ENCODE data around the gene MYO5B. TPM values are rescaled to one million over a fixed set of nuclear protein-coding genes. Genes with fewer than 3 reads are reported as not detected.

MYO5B gene
- total and polyA plus RNA-seq, 2 of the 4 experiments (the other 2 are of a cell fraction): 0.24 to 0.54 TPM

- H4K8ac ChIP-seq (ENCODE audit: low read depth in 2 of 2, low read length in 2 of 2): no peak overlapping the region
- no peaks in the 10 kb centered on the region for H3K4me1 ChIP-seq (ENCODE audit: control insufficient read depth, insufficient read depth, low read length)
- no peaks in the 10 kb centered on the region for H4K20me1 ChIP-seq (ENCODE audit: insufficient read depth, low read length)
- H3K56ac ChIP-seq (ENCODE audit: extremely low read depth, insufficient read depth, low read length): no peak overlapping the region
- no peak overlapping the region for H4K91ac ChIP-seq (ENCODE audit: insufficient read depth, low read depth, low read length)
- ATAC-seq (ENCODE audit: low read depth) (no peak), DNase-seq (no peak)
- H3K27me3 ChIP-seq (ENCODE audit: control insufficient read depth, insufficient read depth, low read length): no peaks in the 10 kb centered on the region; the same call in 1 of the 2 replicates
- H4K5ac ChIP-seq (ENCODE audit: low read depth, low read length): no peak overlapping the region
- intact Hi-C loops (cut with micrococcal nuclease) (no loop called here), in situ Hi-C loops (cut with MboI; ENCODE audit: low sequenced_read_pairs) (no loop called here), dilution Hi-C loops (cut with HindIII; ENCODE audit: low sequenced_read_pairs, unreplicated experiment) (no loop called here)
- 67% methylated on average over 1 of the region's 4 CpGs; no CpG with 5 or more reads in 1 of the 2 experiments for WGBS, 2 experiments (ENCODE audit: extremely low coverage in 2 of 2, insufficient read length in 1 of 2)
- no peak overlapping the region for H3K4ac ChIP-seq (ENCODE audit: low read depth, low read length)
- no peaks in the 10 kb centered on the region for H3K9me1 ChIP-seq (ENCODE audit: insufficient read depth, low read length)
- H3K14ac ChIP-seq (replicated peaks; ENCODE audit: low read depth, low read length): no peak overlapping the region
- H2AK9ac ChIP-seq (replicated peaks; ENCODE audit: low read depth, low read length, poor library complexity): no peak overlapping the region
- H2BK120ac ChIP-seq (ENCODE audit: low read depth, low read length): no peak overlapping the region
- ChIA-PET CTCF (no interaction called here), POLR2A (ENCODE audit: unreplicated experiment) (no interaction called here)
- no peak overlapping the region for H3K4me2 ChIP-seq (ENCODE audit: low read depth, low read length)
- H2BK5ac ChIP-seq (ENCODE audit: low read depth, low read length, poor library complexity, severe bottlenecking): no peak overlapping the region
- no peak overlapping the region for H2AK5ac ChIP-seq (ENCODE audit: low read depth, low read length)
- H3K9me3 ChIP-seq (ENCODE audit: control insufficient read depth, insufficient read depth, low read length): no peaks in the 10 kb centered on the region
- H2AFZ ChIP-seq (replicated peaks; ENCODE audit: low read length, poor library complexity): no peak overlapping the region
- no peaks in the 10 kb centered on the region for H3K79me1 ChIP-seq (ENCODE audit: low read depth in 1 of 2, low read length in 2 of 2)
- no TSS peak for BruUV-seq (replicated peaks)
- H3K18ac ChIP-seq (ENCODE audit: low read depth, low read length): no peak overlapping the region
- H3K23ac ChIP-seq (ENCODE audit: low read depth, low read length): no peak overlapping the region
- H3K4me3 ChIP-seq (ENCODE audit: insufficient read depth, low read depth, low read length): no peak overlapping the region
- H2BK15ac ChIP-seq (ENCODE audit: low read depth, low read length): no peak overlapping the region
- H3K9ac ChIP-seq (ENCODE audit: low read depth, low read length): no peak overlapping the region
- H2BK20ac ChIP-seq (ENCODE audit: low read depth, low read length): no peak overlapping the region
- H3K36me3 ChIP-seq (ENCODE audit: control insufficient read depth, insufficient read depth, low read length): no peaks in the 10 kb centered on the region
- no peak overlapping the region for H3K27ac ChIP-seq (ENCODE audit: insufficient read depth, low read length)
- no peak for TF ChIP-seq POLR2A (IDR thresholded peaks at IDR 0.05; ENCODE audit: low read depth, low read length)
- TF ChIP-seq RCOR1 (IDR thresholded peaks at IDR 0.05; ENCODE audit: insufficient replicate concordance, low read length): no peak
- no peak for TF ChIP-seq CEBPB (IDR thresholded peaks at IDR 0.05; ENCODE audit: low read depth, low read length)
- no peak for TF ChIP-seq BHLHE40 (IDR thresholded peaks at IDR 0.05; ENCODE audit: low read depth, low read length)
- no peak for TF ChIP-seq ELK1 (IDR thresholded peaks at IDR 0.05; ENCODE audit: borderline replicate concordance, low read depth, low read length)
- no peak for TF ChIP-seq RFX5 (IDR thresholded peaks at IDR 0.05; ENCODE audit: low read depth, low read length)
- TF ChIP-seq, protein P1, sequence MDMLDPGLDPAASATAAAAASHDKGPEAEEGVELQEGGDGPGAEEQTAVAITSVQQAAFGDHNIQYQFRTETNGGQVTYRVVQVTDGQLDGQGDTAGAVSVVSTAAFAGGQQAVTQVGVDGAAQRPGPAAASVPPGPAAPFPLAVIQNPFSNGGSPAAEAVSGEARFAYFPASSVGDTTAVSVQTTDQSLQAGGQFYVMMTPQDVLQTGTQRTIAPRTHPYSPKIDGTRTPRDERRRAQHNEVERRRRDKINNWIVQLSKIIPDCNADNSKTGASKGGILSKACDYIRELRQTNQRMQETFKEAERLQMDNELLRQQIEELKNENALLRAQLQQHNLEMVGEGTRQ (IDR thresholded peaks at IDR 0.05; ENCODE audit: low read depth, low read length): no peak
- TF ChIP-seq CTCF (conservative IDR thresholded peaks at IDR 0.05; ENCODE audit: low read depth, low read length): no peak
- TF ChIP-seq NFE2L2 (IDR thresholded peaks at IDR 0.05; ENCODE audit: low read depth, low read length): no peak
- no peak for TF ChIP-seq CHD1 (IDR thresholded peaks at IDR 0.05; ENCODE audit: low read depth, low read length)
- no peak for TF ChIP-seq MAZ (IDR thresholded peaks at IDR 0.05; ENCODE audit: borderline replicate concordance, low read depth, low read length)
- TF ChIP-seq SMC3 (IDR thresholded peaks at IDR 0.05; ENCODE audit: low read depth, low read length): no peak
- TF ChIP-seq RAD21 (IDR thresholded peaks at IDR 0.05; ENCODE audit: low read length): no peak
- TF ChIP-seq MAFK (IDR thresholded peaks at IDR 0.05; ENCODE audit: low read depth, low read length): no peak
- no peak for TF ChIP-seq MXI1 (IDR thresholded peaks at IDR 0.05; ENCODE audit: borderline replicate concordance, low read depth, low read length)
Measured at GRCh38 chr18:50138181-50139064, 56.5 kb downstream of the MYO5B start.

Measured in IMR-90 (cell line).